Activated CD4-positive, CD25-positive, alpha-beta regulatory T cell (primary cell): ENCODE data around the gene NEK11.

Experiments used
- DNase-seq, 4 experiments: peaks; one replicate each; lab custom pipeline; 2025; lab: John Stamatoyannopoulos, UW

NEK11 gene

DNA sequence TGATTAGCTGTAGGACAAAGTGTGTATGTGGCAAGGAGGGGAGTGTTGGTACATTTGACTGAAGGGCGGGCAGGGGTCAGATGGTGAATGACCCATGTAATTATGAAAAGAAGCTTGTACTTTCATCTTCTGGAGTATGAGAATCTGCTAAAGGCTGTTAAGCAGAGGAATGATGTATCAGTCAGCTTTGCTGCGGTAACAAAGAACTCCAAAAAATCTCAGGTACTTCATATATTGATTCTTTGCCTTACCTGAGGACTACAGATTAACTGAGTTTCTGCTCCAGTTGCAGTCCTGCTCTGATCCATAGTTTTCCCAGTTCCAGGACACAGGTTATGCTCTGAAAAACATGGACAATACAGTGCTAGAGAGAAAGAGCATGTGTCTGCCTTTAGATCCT, 115.1 kb downstream of the NEK11 start:
- DNase-seq = no peak

GRCh38 chr3:131142580-131142979, 115.9 kb downstream of the NEK11 start:
- no peak for DNase-seq

DNA sequence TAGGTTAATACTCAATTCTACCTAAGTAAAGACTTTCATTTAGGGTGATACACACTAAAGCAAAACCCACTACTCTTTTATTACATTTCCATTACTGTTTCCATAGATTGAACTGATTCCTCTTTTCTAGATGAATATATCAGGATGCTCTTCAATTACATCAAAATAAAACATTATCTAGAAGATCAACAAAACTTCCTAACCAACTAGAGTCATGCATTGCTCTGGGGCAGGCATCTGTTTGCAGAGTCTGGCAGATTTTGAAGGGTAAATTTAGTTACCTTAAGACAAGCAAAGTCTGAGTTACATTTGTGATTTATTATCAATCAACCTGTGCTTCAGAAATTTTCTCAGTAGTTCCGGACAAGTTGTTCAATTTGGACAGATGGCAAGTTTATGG, 117.1 kb downstream of the NEK11 start:
- DNase-seq = no peak

- no peak for DNase-seq
Measured at GRCh38 chr3:131147534-131147933, 120.9 kb downstream of the NEK11 start.

GRCh38 chr3:131158434-131158833, 131.8 kb downstream of the NEK11 start:
- no peak for DNase-seq

GRCh38 chr3:131162516-131162915, 135.8 kb downstream of the NEK11 start:
- DNase-seq = no peak

- DNase-seq = no peak
Measured at GRCh38 chr3:131167867-131168266, 141.2 kb downstream of the NEK11 start.

DNA sequence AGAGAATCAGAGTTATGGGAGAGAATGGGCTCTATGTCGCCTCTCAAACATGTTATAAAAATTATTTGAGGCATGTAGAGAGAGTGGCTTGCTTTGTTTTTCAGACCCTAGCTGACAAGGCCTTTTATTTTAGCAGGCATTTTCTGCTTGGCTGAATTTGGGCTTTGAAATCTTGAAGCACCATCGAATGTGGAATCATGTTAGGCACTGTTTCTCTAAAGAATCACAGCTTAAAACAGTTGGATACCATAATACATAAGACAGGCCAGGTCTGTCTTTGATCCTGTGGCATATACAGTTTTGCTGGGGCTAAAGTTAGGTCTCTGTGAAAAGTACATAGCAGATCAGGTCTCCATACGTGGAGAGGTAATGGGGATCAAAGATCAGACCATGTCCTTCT, 142.7 kb downstream of the NEK11 start:
- no peak for DNase-seq

GRCh38 chr3:131172502-131173200, 146.0 kb downstream of the NEK11 start:
- no peak for DNase-seq

- DNase-seq = no peak
Measured at GRCh38 chr3:131174752-131175151, 148.1 kb downstream of the NEK11 start.

- no peak for DNase-seq
Measured at GRCh38 chr3:131178710-131179375, 152.2 kb downstream of the NEK11 start.

DNA sequence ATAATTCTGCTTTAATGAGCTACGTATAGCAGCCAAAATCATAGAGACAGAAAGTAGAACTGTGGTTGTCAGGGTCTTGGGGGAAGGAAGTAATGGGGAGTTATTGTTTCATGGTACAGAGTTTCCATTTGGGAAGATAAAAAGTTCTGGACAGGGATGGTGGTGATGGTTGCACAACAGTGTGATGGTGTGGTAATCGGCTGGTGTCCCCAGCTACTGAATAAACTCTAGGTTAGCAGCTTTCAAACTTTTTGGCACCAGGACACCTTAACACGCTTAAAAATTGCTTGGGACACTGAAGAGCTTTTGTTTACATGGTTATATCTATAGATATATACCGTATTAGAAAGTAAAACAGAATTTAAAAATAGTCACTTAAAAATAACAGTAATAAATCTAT, 166.0 kb downstream of the NEK11 start:
- DNase-seq = no peak

DNA sequence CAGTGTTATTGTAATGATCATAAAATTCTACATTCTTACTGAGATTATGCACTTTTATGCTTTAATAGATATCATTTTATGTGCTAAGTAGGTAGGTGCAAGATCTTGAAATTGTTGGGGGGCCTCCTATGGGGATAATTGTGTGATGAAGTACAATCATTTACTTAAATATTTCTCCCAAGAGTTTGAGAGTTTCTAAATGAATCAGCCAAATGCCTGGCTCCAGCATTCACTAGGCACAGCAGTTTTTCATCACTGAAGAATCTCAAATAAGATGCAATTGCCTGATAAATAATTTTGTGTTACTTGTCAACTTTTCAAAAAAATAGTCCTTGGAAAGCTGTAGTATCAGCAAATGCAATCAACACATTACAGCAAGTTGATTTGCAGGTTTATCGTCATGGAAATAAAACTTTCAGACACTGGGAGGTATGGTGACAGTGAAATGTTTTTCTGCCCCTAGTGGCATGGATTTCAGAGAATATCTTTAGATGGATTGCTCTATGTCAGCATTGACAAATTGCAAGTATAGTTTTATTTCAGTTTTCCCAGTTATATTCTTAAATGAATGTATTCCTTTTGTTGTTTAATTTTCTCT, 167.1 kb downstream of the NEK11 start:
- DNase-seq = no peak

GRCh38 chr3:131194816-131195215, 168.1 kb downstream of the NEK11 start:
- DNase-seq = no peak

DNA sequence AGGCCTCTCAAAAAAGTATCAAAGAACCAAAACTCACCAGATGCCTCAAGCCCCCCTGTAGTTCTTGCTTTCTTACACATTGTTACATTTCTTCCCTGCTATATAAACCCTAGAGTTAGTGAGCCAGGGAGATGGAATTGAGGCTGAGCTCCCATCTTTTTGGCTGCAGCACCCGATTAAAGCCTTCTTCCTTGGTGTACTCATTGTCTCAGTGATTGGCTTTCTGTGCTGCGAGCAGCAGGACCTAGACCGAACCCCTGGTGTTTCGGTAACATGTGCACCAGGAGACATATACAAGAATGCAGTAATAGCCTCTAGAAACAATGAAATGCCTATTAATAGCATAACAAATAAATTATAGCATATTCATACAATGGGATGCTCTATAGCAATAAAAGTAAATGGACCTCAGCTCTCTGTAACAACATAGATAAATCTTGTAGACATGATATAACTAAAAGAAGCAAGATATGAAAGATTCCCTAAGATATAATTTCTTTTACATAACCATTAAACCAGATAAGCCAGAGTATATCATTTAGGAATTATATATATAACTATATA, 174.0 kb downstream of the NEK11 start:
- DNase-seq = no peak

DNA sequence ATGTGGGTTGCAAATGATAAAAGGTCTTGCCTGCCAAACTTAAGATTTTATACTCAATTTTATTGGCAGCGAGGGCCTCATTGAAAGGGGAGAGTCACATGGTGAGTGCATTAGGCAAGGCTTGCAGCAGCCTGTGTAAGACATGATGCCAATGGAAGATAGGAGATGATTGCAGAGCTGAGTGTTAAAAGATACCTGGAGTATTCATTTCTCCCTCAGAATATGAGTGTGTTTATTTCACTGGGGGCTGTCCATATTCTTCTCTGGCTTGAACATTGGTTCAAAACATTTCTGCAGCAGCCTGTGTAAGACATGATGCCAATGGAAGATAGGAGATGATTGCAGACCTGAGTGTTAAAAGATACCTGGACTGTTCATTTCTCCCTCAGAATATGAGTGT, 189.7 kb downstream of the NEK11 start:
- DNase-seq = no peak

- DNase-seq = no peak
Measured at GRCh38 chr3:131216801-131217200, 190.1 kb downstream of the NEK11 start.

DNA sequence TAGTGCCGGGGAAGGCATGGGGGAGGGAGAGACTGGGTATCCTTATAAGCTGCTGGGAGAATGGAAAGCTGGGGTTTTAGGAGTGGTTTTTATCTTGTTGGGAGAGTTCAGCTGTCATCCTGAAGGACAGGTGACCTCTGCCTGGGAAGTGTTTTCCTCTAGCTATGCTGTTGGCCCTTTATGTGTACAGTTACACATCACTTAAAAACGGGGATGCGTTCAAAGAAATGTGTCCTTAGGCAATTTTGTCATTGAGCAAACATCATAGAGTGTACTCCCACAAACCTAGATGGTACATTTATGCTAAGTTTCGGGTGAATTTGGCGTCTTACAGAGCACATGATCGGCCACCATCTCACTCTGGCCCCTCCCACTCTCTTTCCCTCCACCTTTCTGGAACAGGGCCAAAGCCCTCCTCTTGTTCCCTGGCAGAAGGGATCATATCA, 190.6 kb downstream of the NEK11 start:
- no peak for DNase-seq

GRCh38 chr3:131218196-131218595, 191.5 kb downstream of the NEK11 start:
- DNase-seq = no peak

GRCh38 chr3:131221731-131222130, 195.1 kb downstream of the NEK11 start:
- no peak for DNase-seq

DNA sequence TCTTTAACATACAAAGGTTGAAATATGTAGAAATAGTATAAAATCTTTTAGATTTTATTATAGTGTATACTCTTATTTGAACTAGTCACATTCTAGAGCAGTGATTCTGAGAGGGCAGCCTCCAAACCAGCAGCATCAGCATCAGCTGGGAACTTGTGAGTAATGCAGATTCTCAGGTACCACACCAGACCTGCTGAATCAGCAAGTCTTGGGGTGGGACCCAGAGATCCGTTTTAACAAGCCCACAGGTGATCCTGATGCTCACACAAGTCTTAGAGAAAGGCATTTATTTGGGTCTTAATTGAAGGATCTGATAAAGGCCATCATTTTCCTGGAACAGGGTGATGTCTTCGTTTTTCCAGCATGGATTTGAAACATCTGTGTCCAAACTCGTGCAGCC, 195.9 kb downstream of the NEK11 start:
- no peak for DNase-seq

DNA sequence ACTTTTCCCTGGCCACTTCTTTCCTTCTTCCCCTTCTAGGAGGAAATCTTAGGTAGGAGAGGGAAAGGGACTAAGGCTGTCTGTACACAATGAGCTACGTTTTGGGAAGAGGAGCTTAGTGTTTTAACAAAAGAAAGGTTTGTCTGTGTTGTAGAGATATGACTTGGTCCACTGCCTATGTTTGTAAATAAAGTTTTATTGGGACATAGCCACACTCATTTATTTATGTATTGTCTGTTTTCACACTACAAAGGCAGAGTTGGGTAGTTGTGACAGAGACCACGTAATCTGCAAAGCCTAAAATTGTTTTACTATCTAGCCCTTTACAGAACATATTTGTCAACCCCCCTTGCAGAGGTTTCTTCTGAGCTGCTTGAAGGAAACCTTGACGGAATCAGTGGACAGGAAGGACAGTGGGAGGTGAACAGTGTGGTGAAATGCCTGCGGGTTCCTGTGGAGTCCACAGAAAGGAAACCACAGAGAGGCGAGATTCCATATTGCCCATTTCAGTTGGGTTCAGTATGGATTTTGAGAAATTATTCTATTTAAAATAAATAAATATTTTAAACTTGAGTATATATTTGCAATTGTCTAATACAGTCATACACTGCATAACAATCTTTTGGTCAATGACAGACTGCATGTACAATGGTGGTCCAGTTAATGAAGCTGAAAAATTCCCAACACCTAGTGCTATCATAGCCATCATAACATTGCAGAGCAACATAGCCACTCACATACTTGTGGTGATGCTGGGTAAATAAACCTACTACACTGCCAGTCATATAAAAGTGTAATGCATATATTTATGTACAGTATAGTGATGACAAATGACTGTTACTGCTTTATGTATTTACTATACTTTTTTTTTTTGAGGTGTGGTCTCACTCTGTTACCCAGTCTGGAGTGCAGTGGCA, 197.0 kb downstream of the NEK11 start:
- no peak for DNase-seq
